GM19035 (cell line): ENCODE data around the gene TSPY10.
"Not testable (repeated sequence)": the region's sequence is repeated elsewhere in the genome, so short reads cannot be mapped to it uniquely, and the experiment has no call there.

Experiments
- ATAC-seq: cut with Tn5 transposase; IDR thresholded peaks from one replicate; pipeline ENCODE4 v1.9.1; 2021; ENCODE audit not compliant: unreplicated experiment

TSPY10 gene, protein sequence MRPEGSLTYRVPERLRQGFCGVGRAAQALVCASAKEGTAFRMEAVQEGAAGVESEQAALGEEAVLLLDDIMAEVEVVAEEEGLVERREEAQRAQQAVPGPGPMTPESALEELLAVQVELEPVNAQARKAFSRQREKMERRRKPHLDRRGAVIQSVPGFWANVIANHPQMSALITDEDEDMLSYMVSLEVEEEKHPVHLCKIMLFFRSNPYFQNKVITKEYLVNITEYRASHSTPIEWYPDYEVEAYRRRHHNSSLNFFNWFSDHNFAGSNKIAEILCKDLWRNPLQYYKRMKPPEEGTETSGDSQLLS

DNA sequence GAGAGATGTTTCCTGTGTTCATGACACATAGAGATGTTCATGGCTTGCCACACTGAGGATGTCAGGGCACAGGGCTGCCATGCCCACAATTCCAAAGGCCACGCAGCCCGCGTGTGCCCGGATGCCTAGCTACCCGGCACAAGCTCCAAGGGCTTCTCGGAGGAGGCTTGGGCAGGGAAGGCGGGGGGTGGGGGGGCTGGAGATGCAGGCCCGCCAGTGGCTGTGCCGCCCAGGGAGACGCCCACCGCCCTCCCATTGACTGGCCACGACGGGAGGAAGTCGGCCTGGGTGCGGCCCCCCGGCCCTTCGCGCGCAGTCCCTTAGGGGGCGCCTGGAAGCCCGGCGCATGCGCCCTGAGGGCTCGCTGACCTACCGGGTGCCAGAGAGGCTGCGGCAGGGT lies at the start of gene TSPY10:
Gene TSPY10 (plus strand): TSS at position 301 of the 400 bp plus-strand sequence. CDS start 46 bp downstream, at position 347.
- not testable (repeated sequence) for ATAC-seq

DNA sequence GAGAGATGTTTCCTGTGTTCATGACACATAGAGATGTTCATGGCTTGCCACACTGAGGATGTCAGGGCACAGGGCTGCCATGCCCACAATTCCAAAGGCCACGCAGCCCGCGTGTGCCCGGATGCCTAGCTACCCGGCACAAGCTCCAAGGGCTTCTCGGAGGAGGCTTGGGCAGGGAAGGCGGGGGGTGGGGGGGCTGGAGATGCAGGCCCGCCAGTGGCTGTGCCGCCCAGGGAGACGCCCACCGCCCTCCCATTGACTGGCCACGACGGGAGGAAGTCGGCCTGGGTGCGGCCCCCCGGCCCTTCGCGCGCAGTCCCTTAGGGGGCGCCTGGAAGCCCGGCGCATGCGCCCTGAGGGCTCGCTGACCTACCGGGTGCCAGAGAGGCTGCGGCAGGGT lies 40.7 kb upstream of the TSPY10 start, which contains the start of gene TSPY9:
Gene TSPY9 (plus strand): TSS at position 301 of the 400 bp plus-strand sequence. CDS start 46 bp downstream, at position 347.
- ATAC-seq: not testable (repeated sequence)

DNA sequence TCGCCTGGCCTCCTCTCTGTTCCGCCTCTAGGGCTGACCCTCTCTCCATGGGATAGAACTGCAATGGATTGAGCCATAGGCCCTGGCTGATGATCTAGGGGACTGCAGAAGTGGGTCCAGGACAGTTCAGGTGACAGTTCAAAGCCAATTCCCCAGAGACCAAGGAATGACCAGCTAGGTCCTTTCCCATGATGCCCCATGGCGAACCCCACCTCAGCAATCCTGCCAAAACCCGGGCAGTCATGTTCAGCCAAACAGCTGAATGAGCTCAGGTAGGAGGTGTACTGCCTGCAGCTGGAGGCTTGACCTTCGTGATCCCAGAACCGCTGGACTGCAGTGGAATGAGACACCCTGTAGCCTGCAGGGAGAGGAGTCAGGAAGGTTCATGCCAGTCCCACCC lies 23.3 kb upstream of the TSPY10 start:
- not testable (repeated sequence) for ATAC-seq

DNA sequence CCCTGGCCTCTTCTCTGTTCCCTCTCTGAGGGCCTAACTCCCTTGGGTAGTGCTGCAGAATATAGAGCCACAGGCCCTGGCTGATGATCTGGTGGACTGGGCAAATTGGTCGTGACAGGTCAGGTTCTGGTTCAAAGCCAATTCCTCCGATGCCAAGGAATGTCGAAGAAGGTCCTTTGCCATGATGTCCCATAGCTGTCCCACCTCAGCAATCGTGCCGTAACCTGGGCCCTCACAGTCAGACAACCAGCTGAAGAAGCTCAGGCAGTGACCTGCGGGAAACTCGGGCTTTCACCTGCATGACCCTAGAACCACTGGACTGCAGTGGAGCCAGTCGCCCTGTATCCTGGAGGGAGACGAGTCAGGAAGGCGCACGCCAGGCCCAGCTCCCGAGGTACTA lies 11.4 kb upstream of the TSPY10 start:
- ATAC-seq: not testable (repeated sequence)
